Subcutaneous adipose tissue (tissue), 4 donors: Measurements from ENCODE around the gene C1orf167. TPM values are rescaled to one million over a fixed set of nuclear protein-coding genes. Genes with fewer than 3 reads are reported as not detected.

Experiments used
- CTCF ChIP-seq: fragments of 450-650 bp; IDR thresholded peaks from one replicate; pipeline ENCODE4 v1.5.1; 2016; ENCODE audit warnings: low read depth, mild to moderate bottlenecking, control low read depth, antibody characterized with exemption, moderate library complexity
- total RNA-seq, 4 donors: library from RNA; depleted of rRNA; stranded (reverse); fragments of >200 nt; gene quantifications; one replicate each; pipeline ENCODE4 v1.1.0, GENCODE V29; 2016

C1orf167 gene
- total RNA-seq, 4 donors from 2014 or later: 0.17 to 3.9 TPM; not detected in 2

DNA sequence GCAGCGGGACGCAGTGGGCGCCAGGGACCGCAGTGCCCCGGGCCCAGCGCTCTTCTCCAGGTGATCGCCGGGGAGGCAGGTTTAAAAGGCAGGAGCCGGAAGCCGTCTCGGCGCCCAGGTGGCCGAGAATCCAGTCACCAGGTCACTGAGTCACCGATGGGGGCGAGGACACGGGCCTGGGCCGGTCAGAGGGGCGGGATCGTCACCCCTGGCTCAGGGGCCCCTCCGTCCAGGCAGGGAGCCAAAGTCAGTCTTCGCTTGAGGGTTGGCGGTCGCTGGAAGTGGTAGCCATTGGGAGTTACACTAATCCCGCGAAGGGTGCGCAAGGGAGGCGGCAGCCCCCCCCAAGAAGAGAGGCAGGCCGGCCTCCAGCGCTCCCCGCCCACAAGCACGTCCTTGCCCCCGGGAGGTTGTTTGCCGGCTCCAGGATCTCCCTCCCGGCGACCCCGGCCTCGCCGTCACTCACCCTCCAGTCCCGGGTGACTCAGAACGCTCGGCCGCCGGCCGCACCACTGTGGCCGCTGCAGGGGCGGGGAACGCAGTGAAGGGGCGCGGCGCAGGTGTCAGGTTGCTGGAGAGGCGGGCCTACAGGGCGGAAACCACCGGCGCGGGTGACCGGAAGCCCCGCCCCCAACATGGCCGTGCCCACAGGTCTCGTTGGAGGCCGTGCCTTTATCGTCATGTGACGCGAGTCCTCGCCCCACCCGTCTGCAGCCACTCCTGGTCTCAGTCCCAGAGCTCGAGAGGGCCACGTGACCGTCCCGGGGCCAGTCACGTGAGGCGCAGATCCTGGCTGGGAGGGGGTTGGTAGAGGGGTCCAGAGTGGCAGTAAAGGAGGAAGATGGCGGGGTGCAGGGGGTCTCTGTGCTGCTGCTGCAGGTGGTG is 43.7 kb downstream of the C1orf167 start, which contains the start of the genes CLCN6 and MTHFR:
Gene CLCN6, plus strand, starts transcription at position 770 of the 885 bp plus-strand sequence. Its CDS starts 72 bp downstream, at position 842.
Gene MTHFR, minus strand, starts transcription at position 543 of the 885 bp plus-strand sequence. CDS start 2,848 bp downstream, outside the sequence.
- TF ChIP-seq CTCF: no peak

- no peak for TF ChIP-seq CTCF
Measured at GRCh38 chr1:11806307-11806936, 44.4 kb downstream of the C1orf167 start.

- no peak for TF ChIP-seq CTCF
Measured at GRCh38 chr1:11807133-11807532, 45.1 kb downstream of the C1orf167 start.

- TF ChIP-seq CTCF: no peak
Measured at GRCh38 chr1:11813021-11813420, 51.0 kb downstream of the C1orf167 start.

DNA sequence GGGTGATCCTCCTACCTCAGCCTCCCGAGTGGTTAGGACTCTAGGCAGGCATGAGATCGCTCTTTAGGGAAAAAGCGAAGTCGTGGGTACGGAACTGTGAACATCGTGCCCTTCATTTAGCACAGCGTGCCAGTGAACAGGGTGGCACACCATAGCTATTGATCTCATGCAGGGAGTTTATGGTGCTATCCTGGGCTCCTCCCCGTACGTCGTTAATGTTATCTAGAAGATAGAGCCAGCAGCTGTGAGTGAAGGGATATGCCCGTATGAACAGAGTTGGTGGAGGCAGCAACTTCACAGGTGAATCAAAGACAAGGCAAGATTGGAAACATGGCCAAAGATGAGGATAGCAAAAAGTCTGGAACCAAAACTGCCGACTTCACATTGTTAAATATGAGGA is 55.2 kb downstream of the C1orf167 start:
- TF ChIP-seq CTCF: no peak

- no peak for TF ChIP-seq CTCF
Measured at GRCh38 chr1:11822091-11822490, 60.1 kb downstream of the C1orf167 start.
